T-helper 17 cell (primary cell): ENCODE measurements around the gene TSG101. TPM values are rescaled to one million over a fixed set of nuclear protein-coding genes. Genes with fewer than 3 reads are reported as not detected.

Source experiments
- ATAC-seq: fragments of 150-1000 bp; cut with Tn5 transposase; 2 replicates; pipeline ENCODE4 v1.10.0; 2021; ENCODE audit warnings: mild to moderate bottlenecking, moderate library complexity
- DNase-seq, 3 donors: peaks; one replicate each; pipeline versions ENCODE4 v3.0.0 to v3.0.0-alpha.2; 2020 to 2021
- H3K9me3 ChIP-seq: one replicate; pipeline ENCODE4 v1.7.0; 2013; ENCODE audit warnings: low read length, mild to moderate bottlenecking; ENCODE audit not compliant: control insufficient read depth, poor library complexity, severe bottlenecking
- H3K27ac Mint-ChIP-seq: one replicate; pipeline ENCODE4 v1.8.0; 2022; ENCODE audit warnings: mild to moderate bottlenecking, moderate library complexity, mixed read lengths
- H3K27me3 Mint-ChIP-seq: one replicate; pipeline ENCODE4 v1.8.0; 2022; ENCODE audit warnings: mixed read lengths
- H3K36me3 Mint-ChIP-seq: one replicate; pipeline ENCODE4 v1.8.0; 2022; ENCODE audit warnings: low read depth, mixed read lengths
- H3K4me1 Mint-ChIP-seq: one replicate; pipeline ENCODE4 v1.8.0; 2022; ENCODE audit warnings: mild to moderate bottlenecking, mixed read lengths
- H3K4me3 Mint-ChIP-seq: one replicate; pipeline ENCODE4 v1.8.0; 2022; ENCODE audit warnings: mild to moderate bottlenecking, moderate library complexity, mixed read lengths
- total RNA-seq, 4 donors: library from RNA in 2 of 4; stranded (reverse) in 2 of 4; gene quantifications; one replicate each; pipeline ENCODE4 v1.2.3 and lab custom pipeline; 2022 to 2026

The TSG101 gene
- total RNA-seq, 2 donors from 2014 or later = 15.8 to 15.9 TPM

DNA sequence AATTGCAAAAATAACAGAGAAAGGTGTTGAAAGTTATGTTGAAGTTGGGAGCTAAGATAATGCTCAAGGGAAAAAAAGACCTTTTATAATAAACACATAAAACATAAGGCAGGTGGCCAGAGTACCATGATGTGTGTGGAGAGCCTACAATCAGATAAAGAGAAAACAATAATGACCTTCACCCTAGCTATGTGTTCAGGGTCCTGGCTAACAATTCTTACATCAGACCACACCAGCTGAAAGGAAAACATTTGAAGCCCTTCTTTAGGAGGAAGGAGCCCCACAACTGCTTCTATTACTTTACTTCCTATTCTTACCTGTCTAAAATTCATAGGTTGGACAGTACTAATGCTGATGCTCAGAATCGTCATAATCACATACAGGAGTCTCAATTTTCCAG lies 2.5 kb downstream of the TSG101 start:
- DNase-seq (no peak), ATAC-seq (no peak)
- no peaks in the 10 kb centered on the region for H3K9me3 ChIP-seq
- peaks cover 16% of the 10 kb centered on the region for H3K36me3 Mint-ChIP-seq
- H3K27me3 Mint-ChIP-seq = no peaks in the 10 kb centered on the region
- peaks cover 44% of the 10 kb centered on the region for H3K4me1 Mint-ChIP-seq
- peak overlapping the region; percentile 77 for H3K27ac Mint-ChIP-seq
- no peak overlapping the region for H3K4me3 Mint-ChIP-seq

DNA sequence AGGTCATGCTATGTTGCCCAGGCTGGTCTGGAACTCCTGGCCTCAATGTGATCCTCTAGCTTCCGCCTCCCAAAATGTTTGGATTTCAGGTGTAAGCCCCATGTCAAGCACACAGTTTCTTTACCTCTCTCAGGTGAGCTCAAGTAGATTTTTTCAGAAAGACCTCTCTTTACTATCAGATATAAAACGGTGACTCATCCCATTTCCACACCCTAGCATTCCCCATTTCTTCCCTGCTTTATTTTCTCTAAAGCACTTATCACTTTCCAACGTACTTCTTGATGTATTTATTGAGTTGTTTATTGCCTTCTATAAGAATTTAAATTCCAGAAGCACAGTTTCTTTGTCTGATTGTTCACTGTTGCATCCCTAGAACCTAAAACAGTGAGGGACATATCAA lies 3.7 kb downstream of the TSG101 start:
- no peak overlapping the region for H3K4me3 Mint-ChIP-seq
- DNase-seq (no peak), ATAC-seq (no peak)
- H3K4me1 Mint-ChIP-seq = peaks cover 41% of the 10 kb centered on the region
- H3K27me3 Mint-ChIP-seq = no peaks in the 10 kb centered on the region
- H3K9me3 ChIP-seq = no peaks in the 10 kb centered on the region
- peaks cover 16% of the 10 kb centered on the region for H3K36me3 Mint-ChIP-seq
- H3K27ac Mint-ChIP-seq = peak overlapping the region; percentile 77

DNA sequence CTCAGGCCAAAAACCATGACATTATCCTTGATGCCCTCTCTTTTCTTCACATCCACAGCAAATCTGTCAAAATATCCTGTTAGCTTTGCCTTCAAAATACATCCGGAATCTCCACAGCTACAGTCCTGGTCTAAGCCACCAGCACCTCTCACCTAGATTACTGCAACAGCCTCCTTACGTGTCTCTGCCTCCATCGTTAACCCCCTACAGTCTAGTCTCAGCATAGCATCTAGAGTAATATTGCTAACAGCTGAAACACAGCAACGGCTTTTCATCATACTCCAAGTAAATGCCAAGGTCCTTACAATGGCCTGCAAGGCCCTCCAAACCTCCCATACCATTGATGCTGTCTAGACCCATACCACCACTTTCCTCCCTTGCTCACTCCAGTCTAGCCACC lies 4.4 kb downstream of the TSG101 start:
- Mint-ChIP-seq H3K27ac (peak overlapping the region; percentile 77), H3K27me3 (no peaks in the 10 kb centered on the region), H3K4me1 (peaks cover 35% of the 10 kb centered on the region), H3K4me3 (no peak overlapping the region), H3K36me3 (peaks cover 16% of the 10 kb centered on the region)
- ATAC-seq (no peak), DNase-seq (no peak)
- no peaks in the 10 kb centered on the region for H3K9me3 ChIP-seq

DNA sequence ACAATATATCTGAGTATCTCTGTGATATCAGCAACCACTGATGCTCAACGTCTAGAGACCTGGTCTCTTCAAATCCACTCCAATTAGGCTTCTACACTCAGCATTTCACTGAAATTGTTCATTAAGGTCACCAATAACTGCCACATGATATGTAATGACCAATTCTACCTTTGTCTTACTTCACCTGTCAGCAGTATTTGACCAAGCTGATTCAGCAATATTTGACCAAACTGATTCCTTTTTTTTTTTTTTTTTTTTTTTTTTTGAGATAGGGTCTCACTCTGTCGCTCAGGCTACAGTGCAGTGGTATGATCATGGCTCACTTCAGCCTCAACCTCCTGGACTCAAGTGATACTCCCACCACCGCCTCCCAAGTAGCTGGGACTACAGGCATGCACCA lies 5.6 kb downstream of the TSG101 start:
- no peak for DNase-seq
- Mint-ChIP-seq H3K4me3 (no peak overlapping the region), H3K4me1 (peaks cover 26% of the 10 kb centered on the region), H3K36me3 (peaks cover 12% of the 10 kb centered on the region), H3K27ac (no peak overlapping the region), H3K27me3 (no peaks in the 10 kb centered on the region)
- H3K9me3 ChIP-seq = no peaks in the 10 kb centered on the region
- ATAC-seq = no peak

GRCh38 chr11:18502352-18502751 lies 24.4 kb downstream of the TSG101 start:
- Mint-ChIP-seq H3K27ac (peak overlapping the region; percentile 24), H3K36me3 (peaks cover 24% of the 10 kb centered on the region)
- no peak for ATAC-seq

DNA sequence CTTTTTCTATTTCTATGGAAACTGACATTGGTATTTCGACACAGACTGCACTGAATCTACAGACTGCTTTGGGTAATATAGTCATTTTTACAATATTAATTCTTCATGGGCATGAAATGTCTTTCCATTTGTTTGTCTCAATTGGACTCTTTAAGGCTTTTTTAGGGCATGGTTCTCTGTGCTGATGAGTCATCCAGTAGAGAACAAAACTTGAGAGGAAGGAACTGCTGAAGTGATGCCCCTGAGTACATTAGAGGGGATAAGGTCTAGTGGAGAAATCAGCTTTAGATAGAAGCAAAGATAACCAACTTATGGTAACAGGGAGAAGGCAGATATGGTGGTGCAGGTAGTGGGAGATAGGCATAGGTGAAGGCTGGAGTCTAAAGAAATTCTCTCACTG lies 25.1 kb downstream of the TSG101 start:
- H3K36me3 Mint-ChIP-seq = peaks cover 22% of the 10 kb centered on the region
- no peak for ATAC-seq
- DNase-seq = no peak
- no peak overlapping the region for H3K4me3 Mint-ChIP-seq
- no peaks in the 10 kb centered on the region for H3K9me3 ChIP-seq
- no peak overlapping the region for H3K27ac Mint-ChIP-seq
- peaks cover 14% of the 10 kb centered on the region for H3K4me1 Mint-ChIP-seq
- H3K27me3 Mint-ChIP-seq = no peaks in the 10 kb centered on the region

More at GRCh38 chr11:18502352-18502751, 24.4 kb downstream of the TSG101 start:
- no peak for DNase-seq
- H3K4me3 Mint-ChIP-seq = no peak overlapping the region
- peaks cover 14% of the 10 kb centered on the region for H3K4me1 Mint-ChIP-seq
- H3K27me3 Mint-ChIP-seq = no peaks in the 10 kb centered on the region
- no peaks in the 10 kb centered on the region for H3K9me3 ChIP-seq

GRCh38 chr11:18498039-18498438 lies 28.7 kb downstream of the TSG101 start:
- no peak for DNase-seq
- peak overlapping the region; percentile 32 for H3K27ac Mint-ChIP-seq
- no peak for ATAC-seq
- H3K4me3 Mint-ChIP-seq = no peak overlapping the region
- peaks cover 22% of the 10 kb centered on the region for H3K36me3 Mint-ChIP-seq
- H3K27me3 Mint-ChIP-seq = no peaks in the 10 kb centered on the region
- H3K4me1 Mint-ChIP-seq = peaks cover 21% of the 10 kb centered on the region
- no peaks in the 10 kb centered on the region for H3K9me3 ChIP-seq

DNA sequence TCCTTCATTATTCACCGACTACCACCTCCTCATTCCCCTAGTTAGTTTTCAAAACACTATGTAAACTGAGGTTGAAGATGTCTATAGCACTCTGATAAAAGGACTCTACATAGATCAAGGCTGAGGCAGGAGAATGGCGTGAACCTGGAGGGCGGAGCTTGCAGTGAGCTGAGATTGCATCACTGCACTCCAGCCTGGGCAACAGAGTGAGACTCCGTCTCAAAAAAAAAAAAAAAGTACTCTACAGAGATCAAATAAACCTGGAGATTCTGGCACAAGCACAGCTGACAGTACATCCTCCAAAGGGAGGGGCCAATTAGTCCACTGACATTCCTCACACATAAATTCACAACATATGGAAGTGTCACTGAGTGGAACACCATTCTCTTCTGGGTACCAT lies 31.0 kb downstream of the TSG101 start:
- peak overlapping the region; percentile 16 for H3K27ac Mint-ChIP-seq
- peaks cover 14% of the 10 kb centered on the region for H3K36me3 Mint-ChIP-seq
- ATAC-seq (no peak), DNase-seq (no peak)
- no peaks in the 10 kb centered on the region for H3K9me3 ChIP-seq
- no peaks in the 10 kb centered on the region for H3K27me3 Mint-ChIP-seq
- H3K4me1 Mint-ChIP-seq = peaks cover 20% of the 10 kb centered on the region
- H3K4me3 Mint-ChIP-seq = no peak overlapping the region

GRCh38 chr11:18495271-18495670 lies 31.5 kb downstream of the TSG101 start:
- Mint-ChIP-seq H3K4me3 (no peak overlapping the region), H3K27ac (peak overlapping the region; percentile 16), H3K36me3 (peaks cover 14% of the 10 kb centered on the region), H3K4me1 (peaks cover 22% of the 10 kb centered on the region), H3K27me3 (no peaks in the 10 kb centered on the region)
- DNase-seq (no peak), ATAC-seq (no peak)
- no peaks in the 10 kb centered on the region for H3K9me3 ChIP-seq

- H3K4me1 Mint-ChIP-seq = peaks cover 12% of the 10 kb centered on the region
- DNase-seq (no peak), ATAC-seq (no peak)
- H3K27me3 Mint-ChIP-seq = no peaks in the 10 kb centered on the region
- no peak overlapping the region for H3K27ac Mint-ChIP-seq
- peaks cover 6% of the 10 kb centered on the region for H3K36me3 Mint-ChIP-seq
- H3K4me3 Mint-ChIP-seq = no peak overlapping the region
- H3K9me3 ChIP-seq = no peaks in the 10 kb centered on the region
Measured at GRCh38 chr11:18493310-18493709, 33.4 kb downstream of the TSG101 start.

DNA sequence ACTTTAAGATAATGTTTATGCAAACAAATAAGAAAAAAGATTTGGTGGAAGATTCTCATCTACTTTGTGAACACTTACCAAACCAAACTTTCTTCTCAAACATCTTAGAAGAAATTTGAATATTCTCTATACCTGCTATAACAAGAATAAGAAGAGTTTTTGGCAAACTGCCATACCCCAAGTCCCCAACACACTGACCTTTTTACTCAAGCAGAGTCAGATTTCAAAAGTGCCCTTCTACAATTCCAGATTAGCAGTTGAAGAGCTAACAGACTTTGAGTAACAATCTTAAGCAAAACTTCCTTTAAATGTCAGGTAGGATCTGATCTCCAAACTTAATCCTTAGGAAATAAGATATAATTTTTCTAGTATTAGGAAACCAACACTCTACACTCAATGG lies 33.9 kb downstream of the TSG101 start:
- no peak overlapping the region for H3K4me3 Mint-ChIP-seq
- peaks cover 11% of the 10 kb centered on the region for H3K4me1 Mint-ChIP-seq
- H3K27me3 Mint-ChIP-seq = no peaks in the 10 kb centered on the region
- H3K27ac Mint-ChIP-seq = no peak overlapping the region
- H3K36me3 Mint-ChIP-seq = peaks cover 2% of the 10 kb centered on the region
- H3K9me3 ChIP-seq = no peaks in the 10 kb centered on the region
- DNase-seq (no peak), ATAC-seq (no peak)

- Mint-ChIP-seq H3K27ac (no peak overlapping the region), H3K4me1 (peaks cover 11% of the 10 kb centered on the region), H3K27me3 (no peaks in the 10 kb centered on the region), H3K4me3 (no peak overlapping the region), H3K36me3 (peaks cover 2% of the 10 kb centered on the region)
- no peaks in the 10 kb centered on the region for H3K9me3 ChIP-seq
- ATAC-seq = no peak
- no peak for DNase-seq
Measured at GRCh38 chr11:18491924-18492323, 34.8 kb downstream of the TSG101 start.

- Mint-ChIP-seq H3K36me3 (peaks cover 2% of the 10 kb centered on the region), H3K27me3 (no peaks in the 10 kb centered on the region), H3K4me1 (peaks cover 14% of the 10 kb centered on the region), H3K27ac (no peak overlapping the region), H3K4me3 (no peak overlapping the region)
- no peak for ATAC-seq
- DNase-seq = no peak
- no peaks in the 10 kb centered on the region for H3K9me3 ChIP-seq
Measured at GRCh38 chr11:18490736-18491485, 35.8 kb downstream of the TSG101 start.

DNA sequence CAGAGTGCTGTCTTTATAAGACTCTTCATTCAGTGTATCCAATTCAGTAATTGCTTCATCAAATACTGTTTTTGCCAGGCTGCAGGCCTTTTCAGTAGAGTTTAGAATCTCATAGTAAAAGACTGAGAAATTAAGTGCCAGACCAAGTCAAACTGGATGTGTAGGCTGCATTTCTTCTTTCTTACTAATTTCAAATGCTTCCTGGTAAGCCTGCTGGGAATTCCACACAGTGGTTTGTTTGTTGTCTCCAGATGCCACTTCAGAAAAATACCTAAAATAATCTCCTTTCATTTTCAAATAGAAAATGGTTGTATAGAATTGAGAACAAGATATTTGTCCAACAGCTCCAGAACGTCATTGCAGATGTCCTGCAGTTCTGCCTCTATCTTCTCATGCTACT lies 36.4 kb downstream of the TSG101 start:
- DNase-seq = no peak
- Mint-ChIP-seq H3K36me3 (peaks cover 2% of the 10 kb centered on the region), H3K4me1 (peaks cover 10% of the 10 kb centered on the region), H3K27ac (peak overlapping the region; percentile 4), H3K4me3 (no peak overlapping the region), H3K27me3 (no peaks in the 10 kb centered on the region)
- no peak for ATAC-seq
- H3K9me3 ChIP-seq = no peaks in the 10 kb centered on the region
